HepG2 (cell line): ENCODE measurements around the gene CAVIN1. TPM values are rescaled to one million over a fixed set of nuclear protein-coding genes. Genes with fewer than 3 reads are reported as not detected.

Experiments used
- ELF3 ChIP-seq: IDR thresholded peaks from 2 replicates; pipeline ENCODE4 v1.6.1; 2016; ENCODE audit warnings: missing genetic modification reagents, missing compliant biosample characterization
- FOXK1 ChIP-seq: sonication (generic); formaldehyde crosslinking; IDR thresholded peaks from 2 replicates; pipeline ENCODE4 v1.4.0; 2020; ENCODE audit warnings: low read depth, missing genetic modification reagents, borderline replicate concordance
- HMG20A ChIP-seq: IDR thresholded peaks from 2 replicates; pipeline ENCODE4 v1.6.1; 2016; ENCODE audit warnings: borderline replicate concordance
- HNF4A ChIP-seq: sonication (generic); formaldehyde crosslinking; IDR thresholded peaks from 2 replicates; pipeline ENCODE4 v1.4.0; 2020; ENCODE audit warnings: missing genetic modification reagents
- KAT7 ChIP-seq: IDR thresholded peaks from 2 replicates; pipeline ENCODE4 v1.6.1; 2018; ENCODE audit warnings: borderline replicate concordance, missing compliant biosample characterization
- MIER2 ChIP-seq: IDR thresholded peaks from 2 replicates; pipeline ENCODE4 v1.6.1; 2016; ENCODE audit warnings: missing biosample characterization, missing genetic modification reagents
- NR2F6 ChIP-seq, 2 experiments: IDR thresholded peaks; 2 replicates each; pipeline ENCODE4 v1.6.1; 2016; ENCODE audit warnings: antibody characterized with exemption in 1 of 2, mild to moderate bottlenecking in 1 of 2
- POGZ ChIP-seq: sonication (generic); formaldehyde crosslinking; IDR thresholded peaks from 2 replicates; pipeline ENCODE4 v1.4.0; 2020; ENCODE audit warnings: mild to moderate bottlenecking, missing genetic modification reagents
- PTBP1 ChIP-seq: fragments of 200-400 bp; formaldehyde crosslinking; IDR thresholded peaks from 2 replicates; pipeline ENCODE4 v1.6.1; 2018; ENCODE audit warnings: low read length, low read depth; ENCODE audit not compliant: poor library complexity, severe bottlenecking
- SOX13 ChIP-seq, 3 experiments: fragments of 450-650 bp in 1 of 3; sonication (generic) in 1 of 3; formaldehyde crosslinking in 1 of 3; IDR thresholded peaks in 2 of 3; conservative IDR thresholded peaks in 1 of 3; 2 replicates each; pipeline versions ENCODE4 v1.5.0 to v1.6.1; 2016 to 2020; ENCODE audit warnings: antibody characterized with exemption in 1 of 3, mild to moderate bottlenecking in 1 of 3, missing compliant biosample characterization in 1 of 3, missing genetic modification reagents in 1 of 3, moderate library complexity in 1 of 3
- SP5 ChIP-seq: IDR thresholded peaks from 2 replicates; pipeline ENCODE4 v1.6.1; 2016; ENCODE audit warnings: low read depth, borderline replicate concordance
- ZBTB42 ChIP-seq: sonication (generic); formaldehyde crosslinking; IDR thresholded peaks from 2 replicates; pipeline ENCODE4 v1.5.0; 2020; ENCODE audit warnings: mild to moderate bottlenecking, missing genetic modification reagents
- ZBTB49 ChIP-seq: sonication (generic); formaldehyde crosslinking; IDR thresholded peaks from 2 replicates; pipeline ENCODE4 v1.4.0; 2020; ENCODE audit warnings: missing genetic modification reagents, borderline replicate concordance
- ZNF556 ChIP-seq: sonication (generic); formaldehyde crosslinking; IDR thresholded peaks from 2 replicates; pipeline ENCODE4 v1.4.0; 2020; ENCODE audit warnings: mild to moderate bottlenecking, missing genetic modification reagents, borderline replicate concordance
- ZNF780A ChIP-seq: sonication (generic); formaldehyde crosslinking; IDR thresholded peaks from 2 replicates; pipeline ENCODE4 v1.8.0; 2022; ENCODE audit warnings: mild to moderate bottlenecking, missing genetic modification reagents, moderate library complexity
- ZNF782 ChIP-seq: sonication (generic); formaldehyde crosslinking; IDR thresholded peaks from 2 replicates; pipeline ENCODE4 v1.4.0; 2020; ENCODE audit warnings: missing genetic modification reagents, mild to moderate bottlenecking, borderline replicate concordance
- polyA plus RNA-seq, 8 experiments: library from polyadenylated mRNA; depleted of rRNA in 3 of 8; stranded (reverse) in 7 of 8; unstranded in 1 of 8; fragments of >200 nt; fragmentation: Illumina TruSeq in 4 of 8; extraction: Trizol in 4 of 8; gene quantifications; 2 replicates each; pipeline versions ENCODE4 v1.2.1 to v1.2.3, GENCODE V29; 2011 to 2016; ENCODE audit warnings: low read depth in 4 of 8, missing spikeins in 1 of 8, mixed read lengths in 1 of 8; ENCODE audit not compliant: insufficient read depth in 1 of 8
- total RNA-seq, 5 experiments: library from RNA; depleted of rRNA; stranded (reverse); fragments of >200 nt; fragmentation: Illumina TruSeq; extraction: Trizol; gene quantifications; 2 replicates each; pipeline ENCODE4 v1.2.3, GENCODE V29; 2016; ENCODE audit warnings: low read depth in 1 of 5
- TF ChIP-seq, protein P1 (sequence below): sonication (generic); formaldehyde crosslinking; IDR thresholded peaks from 2 replicates; pipeline ENCODE4 v1.5.0; 2020; ENCODE audit warnings: missing genetic modification reagents
- TF ChIP-seq, protein P2 (sequence below): sonication (generic); formaldehyde crosslinking; conservative IDR thresholded peaks from 2 replicates; pipeline ENCODE4 v1.4.0; 2020; ENCODE audit warnings: mild to moderate bottlenecking, missing genetic modification reagents, moderate library complexity

Gene CAVIN1
- total and polyA plus RNA-seq, 2 of the 13 experiments (the other 11 are each of a cell fraction or from before 2014, with no cell fraction given) = 15.9 to 25.5 TPM

DNA sequence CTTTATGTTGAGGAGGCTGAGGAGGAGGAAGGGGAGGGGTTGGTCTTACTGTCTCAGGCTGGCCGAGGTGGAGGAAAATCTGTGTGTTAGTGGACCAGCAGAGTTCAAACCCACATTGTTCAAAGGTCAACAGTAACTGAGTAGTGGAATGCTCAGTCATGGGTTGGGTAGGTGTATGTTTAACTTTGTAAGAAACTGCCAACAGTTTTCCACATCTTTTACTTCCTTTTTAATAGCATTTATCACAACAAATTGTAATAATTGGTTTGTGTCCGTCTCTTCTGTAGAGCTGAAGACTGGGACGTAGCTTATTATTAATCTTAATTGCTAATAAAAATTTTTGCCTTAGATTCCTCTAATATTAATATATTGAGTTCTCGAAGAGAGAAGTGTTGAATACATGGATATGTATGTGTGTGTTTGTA lies 40.9 kb upstream of the CAVIN1 start (continued):
- TF ChIP-seq ZNF782 (CRISPR knock-in tag) (no peak), MIER2 (CRISPR knock-in tag) (peak; percentile 86), ZBTB42 (CRISPR knock-in tag) (no peak), KAT7 (CRISPR knock-in tag) (0 out of 2 replicates have a peak, but pooled peaks have one; percentile 46), ZNF780A (no peak), HNF4A (CRISPR knock-in tag) (peak; percentile 93), POGZ (CRISPR knock-in tag) (0 out of 2 replicates have a peak, but pooled peaks have one; percentile 20), SP5 (CRISPR knock-in tag) (peak; percentile 55; the same call in 1 of the 2 replicates), SOX13 (IDR thresholded peaks at IDR 0.05) (no peak), SOX13 (CRISPR knock-in tag; conservative IDR thresholded peaks at IDR 0.05 in 1 of 2, IDR thresholded peaks at IDR 0.05 in 1 of 2) (peak in 1 of 2 experiments; percentile 82; a peak in 2 of 4 replicates), NR2F6 (IDR thresholded peaks at IDR 0.05) (peak; percentile 76), NR2F6 (CRISPR knock-in tag; IDR thresholded peaks at IDR 0.05) (peak; percentile 91), PTBP1 (no peak), ZNF556 (CRISPR knock-in tag) (no peak), ELF3 (peak; percentile 90), HMG20A (CRISPR knock-in tag) (peak; percentile 36; the same call in 1 of the 2 replicates), ZBTB49 (CRISPR knock-in tag) (no peak), FOXK1 (0 out of 2 replicates have a peak, but pooled peaks have one; percentile 36)
- TF ChIP-seq, protein P1, sequence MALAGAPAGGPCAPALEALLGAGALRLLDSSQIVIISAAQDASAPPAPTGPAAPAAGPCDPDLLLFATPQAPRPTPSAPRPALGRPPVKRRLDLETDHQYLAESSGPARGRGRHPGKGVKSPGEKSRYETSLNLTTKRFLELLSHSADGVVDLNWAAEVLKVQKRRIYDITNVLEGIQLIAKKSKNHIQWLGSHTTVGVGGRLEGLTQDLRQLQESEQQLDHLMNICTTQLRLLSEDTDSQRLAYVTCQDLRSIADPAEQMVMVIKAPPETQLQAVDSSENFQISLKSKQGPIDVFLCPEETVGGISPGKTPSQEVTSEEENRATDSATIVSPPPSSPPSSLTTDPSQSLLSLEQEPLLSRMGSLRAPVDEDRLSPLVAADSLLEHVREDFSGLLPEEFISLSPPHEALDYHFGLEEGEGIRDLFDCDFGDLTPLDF (CRISPR knock-in tag) = no peak
- TF ChIP-seq, protein P2, sequence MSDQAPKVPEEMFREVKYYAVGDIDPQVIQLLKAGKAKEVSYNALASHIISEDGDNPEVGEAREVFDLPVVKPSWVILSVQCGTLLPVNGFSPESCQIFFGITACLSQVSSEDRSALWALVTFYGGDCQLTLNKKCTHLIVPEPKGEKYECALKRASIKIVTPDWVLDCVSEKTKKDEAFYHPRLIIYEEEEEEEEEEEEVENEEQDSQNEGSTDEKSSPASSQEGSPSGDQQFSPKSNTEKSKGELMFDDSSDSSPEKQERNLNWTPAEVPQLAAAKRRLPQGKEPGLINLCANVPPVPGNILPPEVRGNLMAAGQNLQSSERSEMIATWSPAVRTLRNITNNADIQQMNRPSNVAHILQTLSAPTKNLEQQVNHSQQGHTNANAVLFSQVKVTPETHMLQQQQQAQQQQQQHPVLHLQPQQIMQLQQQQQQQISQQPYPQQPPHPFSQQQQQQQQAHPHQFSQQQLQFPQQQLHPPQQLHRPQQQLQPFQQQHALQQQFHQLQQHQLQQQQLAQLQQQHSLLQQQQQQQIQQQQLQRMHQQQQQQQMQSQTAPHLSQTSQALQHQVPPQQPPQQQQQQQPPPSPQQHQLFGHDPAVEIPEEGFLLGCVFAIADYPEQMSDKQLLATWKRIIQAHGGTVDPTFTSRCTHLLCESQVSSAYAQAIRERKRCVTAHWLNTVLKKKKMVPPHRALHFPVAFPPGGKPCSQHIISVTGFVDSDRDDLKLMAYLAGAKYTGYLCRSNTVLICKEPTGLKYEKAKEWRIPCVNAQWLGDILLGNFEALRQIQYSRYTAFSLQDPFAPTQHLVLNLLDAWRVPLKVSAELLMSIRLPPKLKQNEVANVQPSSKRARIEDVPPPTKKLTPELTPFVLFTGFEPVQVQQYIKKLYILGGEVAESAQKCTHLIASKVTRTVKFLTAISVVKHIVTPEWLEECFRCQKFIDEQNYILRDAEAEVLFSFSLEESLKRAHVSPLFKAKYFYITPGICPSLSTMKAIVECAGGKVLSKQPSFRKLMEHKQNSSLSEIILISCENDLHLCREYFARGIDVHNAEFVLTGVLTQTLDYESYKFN (CRISPR knock-in tag) = peak; percentile 85
